H9 (cell line): ENCODE data around the gene ADGRA1. TPM values are rescaled to one million over a fixed set of nuclear protein-coding genes. Genes with fewer than 3 reads are reported as not detected.

Source experiments
- DNase-seq: peaks from one replicate; pipeline ENCODE4 v3.0.0-alpha.2; 2017
- H2AFZ ChIP-seq: one replicate; pipeline ENCODE4 v1.6.1; 2013; ENCODE audit warnings: mild to moderate bottlenecking, low read length, control low read depth, moderate library complexity
- H2AK5ac ChIP-seq: 2 replicates; pipeline ENCODE4 v1.6.1; 2013; ENCODE audit warnings: low read length, control low read depth, mixed read lengths; ENCODE audit not compliant: insufficient read length
- H2BK120ac ChIP-seq: one replicate; pipeline ENCODE4 v1.6.1; 2013; ENCODE audit warnings: low read depth, mild to moderate bottlenecking, low read length, control low read depth, inconsistent platforms; ENCODE audit not compliant: poor library complexity, severe bottlenecking
- H2BK12ac ChIP-seq: 2 replicates; pipeline ENCODE4 v1.6.1; 2013; ENCODE audit warnings: low read length, control low read depth, mixed read lengths, low read depth; ENCODE audit not compliant: insufficient read length
- H2BK15ac ChIP-seq: 2 replicates; pipeline ENCODE4 v1.6.1; 2013; ENCODE audit warnings: low read depth, low read length, control low read depth
- H2BK20ac ChIP-seq: one replicate; pipeline ENCODE4 v1.6.1; 2013; ENCODE audit warnings: low read depth, mild to moderate bottlenecking, low read length, control low read depth, inconsistent platforms; ENCODE audit not compliant: poor library complexity, severe bottlenecking
- H2BK5ac ChIP-seq: 2 replicates; pipeline ENCODE4 v1.6.1; 2013; ENCODE audit warnings: low read length, control low read depth, mixed read lengths; ENCODE audit not compliant: insufficient read length
- H3K14ac ChIP-seq: 2 replicates; pipeline ENCODE4 v1.6.1; 2013; ENCODE audit warnings: low read length, control low read depth; ENCODE audit not compliant: insufficient read depth
- H3K18ac ChIP-seq: 2 replicates; pipeline ENCODE4 v1.6.1; 2013; ENCODE audit warnings: low read depth, mild to moderate bottlenecking, mixed read lengths, low read length, control low read depth; ENCODE audit not compliant: insufficient read length
- H3K23ac ChIP-seq: 2 replicates; pipeline ENCODE4 v1.6.1; 2013; ENCODE audit warnings: low read length, control low read depth, mixed read lengths, low read depth; ENCODE audit not compliant: insufficient read length
- H3K23me2 ChIP-seq: 2 replicates; pipeline ENCODE4 v1.6.1; 2013; ENCODE audit warnings: low read depth, mild to moderate bottlenecking, mixed read lengths, low read length, control low read depth; ENCODE audit not compliant: insufficient read length, poor library complexity, severe bottlenecking
- H3K27ac ChIP-seq: 2 replicates; pipeline ENCODE4 v1.5.1; 2013; ENCODE audit warnings: low read length, control low read depth, mixed read lengths, low read depth; ENCODE audit not compliant: insufficient read length
- H3K27me3 ChIP-seq: 2 replicates; pipeline ENCODE4 v1.6.1; 2013; ENCODE audit warnings: low read length, control low read depth, inconsistent platforms; ENCODE audit not compliant: insufficient read depth
- H3K4ac ChIP-seq: 2 replicates; pipeline ENCODE4 v1.6.1; 2013; ENCODE audit warnings: low read depth, mild to moderate bottlenecking, control low read depth, inconsistent platforms, low read length, moderate library complexity
- H3K4me1 ChIP-seq: 2 replicates; pipeline ENCODE4 v1.6.1; 2013; ENCODE audit warnings: low read length, control low read depth, inconsistent platforms; ENCODE audit not compliant: insufficient read depth
- H3K4me2 ChIP-seq: 2 replicates; pipeline ENCODE4 v1.6.1; 2013; ENCODE audit warnings: low read length, control low read depth, mixed read lengths; ENCODE audit not compliant: insufficient read length, insufficient read depth
- H3K56ac ChIP-seq: 2 replicates; pipeline ENCODE4 v1.6.1; 2013; ENCODE audit warnings: low read depth, mild to moderate bottlenecking, mixed read lengths, low read length, control low read depth; ENCODE audit not compliant: insufficient read length
- H3K79me1 ChIP-seq: 2 replicates; pipeline ENCODE4 v1.6.1; 2013; ENCODE audit warnings: low read depth, mild to moderate bottlenecking, moderate library complexity, low read length, control low read depth, inconsistent platforms; ENCODE audit not compliant: insufficient read depth, poor library complexity, severe bottlenecking
- H3K79me2 ChIP-seq: 2 replicates; pipeline ENCODE4 v1.6.1; 2013; ENCODE audit warnings: low read length, control low read depth, inconsistent platforms; ENCODE audit not compliant: insufficient read depth
- H3K9ac ChIP-seq: 2 replicates; pipeline ENCODE4 v1.6.1; 2013; ENCODE audit warnings: low read length, control low read depth, mixed read lengths; ENCODE audit not compliant: insufficient read length; ENCODE audit errors: extremely low read depth
- H3K9me3 ChIP-seq: one replicate; pipeline ENCODE4 v1.6.1; 2013; ENCODE audit warnings: low read depth, low read length, inconsistent platforms; ENCODE audit not compliant: control insufficient read depth
- H3T11ph ChIP-seq: one replicate; pipeline ENCODE4 v1.6.1; 2013; ENCODE audit warnings: mild to moderate bottlenecking, low read length, control low read depth, inconsistent platforms
- H4K20me1 ChIP-seq: one replicate; pipeline ENCODE4 v1.6.1; 2013; ENCODE audit not compliant: control insufficient read depth, insufficient read length, insufficient read depth
- H4K5ac ChIP-seq: 2 replicates; pipeline ENCODE4 v1.6.1; 2013; ENCODE audit warnings: low read depth, mild to moderate bottlenecking, mixed read lengths, low read length, control low read depth; ENCODE audit not compliant: insufficient read length
- H4K8ac ChIP-seq: replicated peaks from 2 replicates; pipeline ENCODE4 v1.6.1; 2013; ENCODE audit warnings: low read length, control low read depth, mixed read lengths, low read depth; ENCODE audit not compliant: insufficient read length
- H4K91ac ChIP-seq: 2 replicates; pipeline ENCODE4 v1.6.1; 2013; ENCODE audit warnings: low read depth, mild to moderate bottlenecking, moderate library complexity, mixed read lengths, low read length, control low read depth; ENCODE audit not compliant: insufficient read length
- H3K27ac Mint-ChIP-seq, 3 experiments: 2 replicates in 2 of 3; 3 replicates in 1 of 3; pipeline ENCODE4 v1.8.0; 2020 to 2021; ENCODE audit warnings: mixed read lengths in 3 of 3, mild to moderate bottlenecking in 1 of 3, moderate library complexity in 1 of 3
- H3K27me3 Mint-ChIP-seq: 2 replicates; pipeline ENCODE4 v1.8.0; 2021; ENCODE audit warnings: low read depth, mild to moderate bottlenecking, moderate library complexity, mixed read lengths
- H3K36me3 Mint-ChIP-seq, 3 experiments: 2 replicates in 2 of 3; 3 replicates in 1 of 3; pipeline ENCODE4 v1.8.0; 2020 to 2021; ENCODE audit warnings: low read depth in 3 of 3, mixed read lengths in 3 of 3; ENCODE audit not compliant: insufficient read depth in 1 of 3
- H3K4me1 Mint-ChIP-seq, 2 experiments: 2 replicates each; pipeline ENCODE4 v1.8.0; 2020; ENCODE audit warnings: mixed read lengths in 2 of 2
- H3K4me3 Mint-ChIP-seq, 2 experiments: 2 replicates in 1 of 2; 3 replicates in 1 of 2; pipeline ENCODE4 v1.8.0; 2020 to 2021; ENCODE audit warnings: mild to moderate bottlenecking in 2 of 2, mixed read lengths in 2 of 2, moderate library complexity in 1 of 2
- H3K9me3 Mint-ChIP-seq, 2 experiments: 2 replicates in 1 of 2; 3 replicates in 1 of 2; pipeline ENCODE4 v1.8.0; 2020; ENCODE audit warnings: mild to moderate bottlenecking in 2 of 2, mixed read lengths in 2 of 2, moderate library complexity in 1 of 2
- CTCF ChIP-seq: fragments of 200-600 bp; sonication (generic); conservative IDR thresholded peaks from 3 replicates; pipeline ENCODE4 v1.8.0; 2021; ENCODE audit warnings: antibody characterized with exemption, mild to moderate bottlenecking
- WGBS: extraction: QIAGEN DNeasy Blood & Tissue Kit; methylation state at CpG from one replicate; pipeline ENCODE4 v1.1.7; 2013; ENCODE audit warnings: missing lambda C conversion rate, low lambda C conversion rate, mixed read lengths; ENCODE audit not compliant: insufficient read length; ENCODE audit errors: extremely low coverage; 5-methylcytosine and 5-hydroxymethylcytosine counted together
- total RNA-seq: library from RNA; stranded (reverse); gene quantifications from 2 replicates; pipeline ENCODE4 v1.2.1, GENCODE V29; 2021

ADGRA1 gene
- total RNA-seq, 1 experiment from 2014 or later: 0.11 TPM

DNA sequence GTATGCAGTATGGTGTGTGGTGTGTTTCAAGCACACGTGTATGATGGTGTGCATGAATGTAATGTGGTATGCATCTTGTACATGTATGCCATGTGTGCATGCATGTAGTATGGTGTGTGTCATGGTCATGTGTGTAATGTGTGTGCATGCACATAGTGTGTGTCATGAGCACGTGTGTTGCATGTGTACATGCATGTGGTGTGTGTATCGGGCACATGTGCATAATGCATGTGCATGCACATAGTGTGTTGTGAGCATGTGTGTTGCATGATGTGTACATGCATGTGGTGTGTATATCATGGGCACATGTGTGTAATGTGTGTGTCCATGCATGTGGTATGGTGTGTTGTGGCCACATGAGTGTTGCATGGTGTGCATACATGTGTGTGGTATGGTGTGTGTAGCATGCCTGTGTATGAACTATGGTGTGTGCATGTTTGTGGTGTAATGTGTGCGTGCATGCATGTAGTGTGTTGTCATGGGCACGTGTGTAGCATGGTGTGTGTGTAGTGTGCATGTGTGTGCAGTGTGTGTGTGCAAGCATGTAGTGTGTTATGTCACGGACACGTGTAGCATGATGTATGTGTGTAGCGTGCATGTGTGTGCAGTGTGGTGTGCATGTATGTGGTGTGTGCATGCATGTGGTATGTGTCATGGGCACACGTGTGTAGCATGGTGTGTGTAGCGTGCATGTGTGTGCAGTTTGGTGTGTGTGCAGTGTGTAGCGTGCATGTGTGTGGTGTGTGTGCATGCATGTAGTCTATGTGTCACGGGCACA, 89.8 kb downstream of the ADGRA1 start:
- Histone ChIP-seq H3K9ac (no peak overlapping the region), H2BK20ac (no peak overlapping the region), H4K8ac (peak overlapping the region; percentile 21), H3K56ac (no peak overlapping the region), H2BK12ac (no peak overlapping the region), H2BK5ac (no peak overlapping the region), H4K91ac (no peak overlapping the region), H3K23ac (peak overlapping the region; percentile 18), H2BK15ac (no peak overlapping the region), H3K23me2 (no peaks in the 10 kb centered on the region), H3K79me1 (no peaks in the 10 kb centered on the region), H3K27ac (no peak overlapping the region), H3K4ac (no peak overlapping the region), H3T11ph (no peak overlapping the region), H3K27me3 (no peaks in the 10 kb centered on the region), H3K4me2 (no peak overlapping the region), H3K18ac (peak overlapping the region; percentile 1), H3K79me2 (no peaks in the 10 kb centered on the region), H2BK120ac (no peak overlapping the region), H2AK5ac (no peak overlapping the region), H4K20me1 (no peaks in the 10 kb centered on the region), H4K5ac (peak overlapping the region; percentile 0), H3K4me1 (no peaks in the 10 kb centered on the region), H3K14ac (no peak overlapping the region), H3K9me3 (peaks cover 12% of the 10 kb centered on the region), H2AFZ (no peak overlapping the region)
- Mint-ChIP-seq H3K9me3 (peaks cover 15 to 21% of the 10 kb centered on the region in 2 experiments), H3K4me3 (no peak overlapping the region), H3K4me1 (no peaks in the 10 kb centered on the region), H3K27me3 (no peaks in the 10 kb centered on the region), H3K27ac (peak overlapping the region in 1 of 3 experiments; percentile 65; a peak in 1 of 7 replicates), H3K36me3 (peaks cover 12 to 34% (median 33%) of the 10 kb centered on the region in 3 experiments)
- WGBS: no CpG with 5 or more reads among the region's 12 CpGs
- TF ChIP-seq CTCF: no peak
- DNase-seq: no peak
